H1 (cell line): ENCODE measurements around the gene SPDYE1. TPM values are rescaled to one million over a fixed set of nuclear protein-coding genes. Genes with fewer than 3 reads are reported as not detected.
"Not testable (repeated sequence)": the region's sequence is repeated elsewhere in the genome, so short reads cannot be mapped to it uniquely, and the experiment has no call there.

ENCODE experiments used
- CTCF ChIA-PET: fragments of 300-600 bp; sonication (Branson Sonifier 250); formaldehyde crosslinking; loops from one replicate; lab custom pipeline; 2021; ENCODE audit not compliant: partially characterized antibody; lab: Charles Lee
- POLR2A ChIA-PET: fragments of 300-600 bp; sonication (Branson Sonifier 250); formaldehyde crosslinking; loops from one replicate; lab custom pipeline; 2021; ENCODE audit warnings: inconsistent platforms; ENCODE audit not compliant: partially characterized antibody; lab: Charles Lee
- DNase-seq, 2 experiments: peaks; one replicate each; pipeline versions ENCODE4 v3.0.0 to v3.0.0-alpha.2; 2010 to 2022; ENCODE audit warnings: low spot score in 2 of 2, low read depth in 1 of 2, mixed read lengths in 1 of 2
- FAIRE-seq: peaks from 2 replicates; lab custom pipeline; 2011; peaks lifted over from hg19 to GRCh38; lab: Jason Lieb, UNC
- H2AFZ ChIP-seq: 2 replicates; pipeline ENCODE4 v1.8.1; 2012; ENCODE audit warnings: low read length, inconsistent platforms
- H2AK5ac ChIP-seq: 2 replicates; pipeline ENCODE4 v1.6.1; 2013; ENCODE audit warnings: low read depth, low read length
- H2BK120ac ChIP-seq: replicated peaks from 2 replicates; pipeline ENCODE3; 2013; ENCODE audit warnings: low read depth, low read length, inconsistent platforms
- H2BK12ac ChIP-seq: 2 replicates; pipeline ENCODE4 v1.6.1; 2013; ENCODE audit warnings: low read depth, low read length
- H2BK15ac ChIP-seq: 2 replicates; pipeline ENCODE4 v1.6.1; 2013; ENCODE audit warnings: low read length
- H2BK20ac ChIP-seq: 2 replicates; pipeline ENCODE4 v1.6.1; 2013; ENCODE audit warnings: low read length
- H2BK5ac ChIP-seq: 2 replicates; pipeline ENCODE4 v1.6.1; 2013; ENCODE audit warnings: low read depth, low read length
- H3K14ac ChIP-seq: 2 replicates; pipeline ENCODE4 v1.6.1; 2013; ENCODE audit warnings: inconsistent platforms; ENCODE audit not compliant: insufficient read length
- H3K18ac ChIP-seq: 2 replicates; pipeline ENCODE4 v1.6.1; 2013; ENCODE audit warnings: low read length; ENCODE audit errors: extremely low read depth
- H3K23ac ChIP-seq: 2 replicates; pipeline ENCODE4 v1.6.1; 2013; ENCODE audit warnings: inconsistent platforms; ENCODE audit not compliant: insufficient read length
- H3K23me2 ChIP-seq: 2 replicates; pipeline ENCODE4 v1.6.1; 2013; ENCODE audit warnings: low read depth, low read length
- H3K27ac ChIP-seq: 2 replicates; pipeline ENCODE4 v1.6.1; 2011; ENCODE audit warnings: low read depth, low read length, inconsistent platforms
- H3K27me3 ChIP-seq, 4 experiments: replicated peaks in 1 of 4; 1 replicate in 1 of 4; 2 replicates in 3 of 4; pipeline versions ENCODE4 v1.6.1 to v1.8.1; 2011 to 2013; ENCODE audit warnings: low read length in 3 of 4, mild to moderate bottlenecking in 3 of 4, inconsistent platforms in 2 of 4, mixed read lengths in 2 of 4, moderate library complexity in 1 of 4; ENCODE audit not compliant: control insufficient read depth in 3 of 4, insufficient read depth in 3 of 4; ENCODE audit errors: extremely low read depth in 1 of 4
- H3K36me3 ChIP-seq, 4 experiments: 2 replicates each; pipeline versions ENCODE4 v1.6.1 to v1.8.1; 2011 to 2013; ENCODE audit warnings: mild to moderate bottlenecking in 4 of 4, low read length in 3 of 4, moderate library complexity in 2 of 4, control low read depth in 1 of 4, inconsistent platforms in 1 of 4; ENCODE audit not compliant: insufficient read depth in 4 of 4, control insufficient read depth in 2 of 4
- H3K4ac ChIP-seq: replicated peaks from 2 replicates; pipeline ENCODE3; 2013; ENCODE audit warnings: low read length, low read depth, mixed read lengths, inconsistent platforms; ENCODE audit not compliant: insufficient read length
- H3K4me1 ChIP-seq, 4 experiments: replicated peaks in 1 of 4; 1 replicate in 1 of 4; 2 replicates in 3 of 4; pipeline versions ENCODE4 v1.6.1 to v1.8.1; 2011 to 2013; ENCODE audit warnings: low read length in 3 of 4, inconsistent platforms in 2 of 4, mixed read lengths in 1 of 4; ENCODE audit not compliant: insufficient read depth in 4 of 4, control insufficient read depth in 3 of 4
- H3K4me2 ChIP-seq, 2 experiments: 2 replicates each; pipeline versions ENCODE4 v1.6.1 to v1.8.1; 2011 to 2013; ENCODE audit warnings: low read depth in 2 of 2, low read length in 2 of 2, control low read depth in 1 of 2, inconsistent platforms in 1 of 2, mild to moderate bottlenecking in 1 of 2; ENCODE audit not compliant: insufficient read depth in 1 of 2
- H3K4me3 ChIP-seq, 4 experiments: fragments of 200-600, 300-600 bp in 1 of 4; sonication (generic), shearing (Covaris generic), sonication (Bioruptor Twin) in 1 of 4; 2 replicates each; pipeline versions ENCODE4 v1.5.1 to v1.8.1; 2011 to 2016; ENCODE audit warnings: low read length in 4 of 4, low read depth in 3 of 4, control low read depth in 2 of 4, inconsistent platforms in 2 of 4, mild to moderate bottlenecking in 2 of 4, mixed read lengths in 1 of 4, moderate library complexity in 1 of 4; ENCODE audit not compliant: insufficient read depth in 2 of 4; ENCODE audit errors: extremely low read depth in 1 of 4
- H3K56ac ChIP-seq: replicated peaks from 2 replicates; pipeline ENCODE3; 2013; ENCODE audit warnings: low read depth, mild to moderate bottlenecking, mixed read lengths, low read length, inconsistent platforms; ENCODE audit not compliant: insufficient read length
- H3K79me1 ChIP-seq: 2 replicates; pipeline ENCODE4 v1.6.1; 2013; ENCODE audit warnings: low read depth, low read length, control low read depth
- H3K79me2 ChIP-seq, 2 experiments: 2 replicates each; pipeline versions ENCODE4 v1.6.1 to v1.8.1; 2012 to 2013; ENCODE audit warnings: low read length in 2 of 2, mild to moderate bottlenecking in 2 of 2, inconsistent platforms in 1 of 2; ENCODE audit not compliant: insufficient read depth in 2 of 2, control insufficient read depth in 1 of 2
- H3K9ac ChIP-seq, 4 experiments: replicated peaks in 1 of 4; 1 replicate in 1 of 4; 2 replicates in 3 of 4; pipeline versions ENCODE4 v1.6.1 to v1.8.1; 2011 to 2013; ENCODE audit warnings: low read depth in 3 of 4, low read length in 3 of 4, control low read depth in 2 of 4, mild to moderate bottlenecking in 2 of 4, moderate library complexity in 2 of 4, inconsistent platforms in 1 of 4; ENCODE audit errors: extremely low read depth in 1 of 4
- H3K9me3 ChIP-seq, 2 experiments: 2 replicates each; pipeline versions ENCODE4 v1.6.1 to v1.8.1; 2012 to 2013; ENCODE audit warnings: mild to moderate bottlenecking in 2 of 2, moderate library complexity in 2 of 2, control low read depth in 1 of 2, inconsistent platforms in 1 of 2, low read depth in 1 of 2, low read length in 1 of 2, mixed read lengths in 1 of 2; ENCODE audit not compliant: insufficient read depth in 2 of 2
- H4K20me1 ChIP-seq, 2 experiments: replicated peaks in 1 of 2; 2 replicates each; pipeline versions ENCODE3 to v1.8.1; 2011 to 2013; ENCODE audit warnings: inconsistent platforms in 2 of 2, low read length in 2 of 2, mild to moderate bottlenecking in 1 of 2; ENCODE audit not compliant: insufficient read depth in 2 of 2, control insufficient read depth in 1 of 2
- H4K5ac ChIP-seq: 2 replicates; pipeline ENCODE4 v1.6.1; 2013; ENCODE audit warnings: low read length, low read depth, mixed read lengths, inconsistent platforms; ENCODE audit not compliant: insufficient read length
- H4K8ac ChIP-seq: 2 replicates; pipeline ENCODE4 v1.8.0; 2013; ENCODE audit warnings: mild to moderate bottlenecking, moderate library complexity, low read length, inconsistent platforms; ENCODE audit not compliant: insufficient read depth; ENCODE audit errors: extremely low read depth
- H4K91ac ChIP-seq: replicated peaks from 2 replicates; pipeline ENCODE3; 2013; ENCODE audit warnings: low read length, mixed read lengths, inconsistent platforms; ENCODE audit not compliant: insufficient read length
- WGBS, 2 experiments: shearing (Covaris generic) in 1 of 2; methylation state at CpG; one replicate each; pipeline versions ENCODE4 v1.1.6 to v1.1.7; 2013 to 2015; ENCODE audit warnings: low lambda C conversion rate in 2 of 2, mixed read lengths in 2 of 2, inconsistent platforms in 1 of 2, low coverage in 1 of 2, missing lambda C conversion rate in 1 of 2; ENCODE audit not compliant: insufficient replicate concordance in 2 of 2, insufficient coverage in 1 of 2, insufficient read length in 1 of 2; ENCODE audit errors: extremely low coverage in 1 of 2, missing lambda C conversion rate in 1 of 2; 5-methylcytosine and 5-hydroxymethylcytosine counted together
- polyA plus RNA-seq, 7 experiments: library from polyadenylated mRNA; depleted of rRNA in 3 of 7; stranded (reverse) in 5 of 7; unstranded in 2 of 7; fragments of >200 nt in 5 of 7; fragments of 200-250 nt in 2 of 7; gene quantifications; 1 replicate in 5 of 7; 2 replicates in 1 of 7; 4 replicates in 1 of 7; pipeline versions ENCODE4 v1.2.1 to v1.2.3, GENCODE V29; 2011 to 2013; ENCODE audit warnings: missing spikeins in 2 of 7, mixed read lengths in 2 of 7
- total RNA-seq: library from RNA; stranded (reverse); fragmentation: NEBNext Ultra II Directional; extraction: Animal tissue kit (Norgen Biotek cat#: 25700); gene quantifications from 2 replicates; pipeline ENCODE4 v1.2.1, GENCODE V29; 2021

The SPDYE1 gene
- total and polyA plus RNA-seq, 2 of the 8 experiments (the other 6 are each of a cell fraction or from before 2014, with no cell fraction given), result not detected

DNA sequence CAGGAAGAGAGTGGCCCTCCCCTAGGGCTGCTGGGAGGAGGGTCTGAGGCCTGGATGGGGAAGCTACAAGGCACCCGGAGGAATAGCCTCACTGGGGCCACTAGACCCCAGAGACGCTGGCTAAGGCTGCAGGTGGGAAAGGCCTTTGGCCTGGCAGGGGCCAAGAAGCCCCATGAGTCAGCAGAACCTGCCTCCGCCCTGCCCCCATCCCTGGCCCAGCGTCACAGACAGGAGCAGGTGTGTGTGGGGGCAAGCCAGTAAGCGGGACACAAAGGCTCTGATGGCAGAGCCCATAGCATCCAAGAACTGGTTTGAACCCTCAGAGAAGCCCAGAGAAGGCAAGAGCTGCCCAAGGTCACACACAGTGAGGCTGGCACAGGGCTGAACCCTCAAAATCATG is 27.0 kb upstream of the SPDYE1 start:
- H3K79me1 ChIP-seq, H3K23ac ChIP-seq, H3K23me2 ChIP-seq, H4K91ac ChIP-seq, H3K9ac ChIP-seq, CTCF ChIA-PET, H3K27me3 ChIP-seq, H2BK20ac ChIP-seq, H3K9me3 ChIP-seq, H4K8ac ChIP-seq, H4K5ac ChIP-seq, H3K4me3 ChIP-seq, H3K27ac ChIP-seq, H3K79me2 ChIP-seq, H2BK5ac ChIP-seq, H3K18ac ChIP-seq, H2BK12ac ChIP-seq, H2BK15ac ChIP-seq, H2AK5ac ChIP-seq, H3K14ac ChIP-seq, H2AFZ ChIP-seq, FAIRE-seq, POLR2A ChIA-PET, H4K20me1 ChIP-seq, H2BK120ac ChIP-seq, H3K4ac ChIP-seq, DNase-seq, H3K36me3 ChIP-seq, H3K4me1 ChIP-seq, H3K56ac ChIP-seq, H3K4me2 ChIP-seq: not testable (repeated sequence)
- 81% methylated on average over 3 of the region's 5 CpGs; no CpG with 5 or more reads in 1 of the 2 experiments for WGBS, 2 experiments

DNA sequence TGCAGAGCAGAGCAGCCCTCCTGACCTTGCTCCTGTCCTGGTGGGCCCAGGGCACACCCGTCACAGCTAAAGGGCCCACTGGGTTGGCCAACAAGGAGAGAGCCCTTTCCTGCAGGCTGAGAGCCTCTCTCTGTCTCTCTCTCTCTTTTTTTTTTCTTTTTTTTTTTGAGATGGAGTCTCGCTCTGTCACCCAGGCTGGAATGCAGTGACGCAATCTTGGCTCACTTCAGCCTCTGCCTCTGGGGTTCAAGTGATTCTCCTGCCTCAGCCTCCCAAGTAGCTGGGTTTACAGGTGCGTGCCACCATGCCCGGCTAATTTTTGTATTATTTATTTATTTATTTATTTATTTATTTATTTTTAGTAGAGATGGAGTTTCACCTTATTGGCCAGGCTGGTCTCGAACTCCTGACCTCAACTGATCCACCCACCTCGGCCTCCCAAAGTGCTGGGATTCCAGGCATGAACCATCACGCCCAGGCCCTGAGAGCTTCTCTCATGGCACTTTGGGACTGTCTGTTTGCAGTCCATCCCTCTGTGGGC is 23.6 kb upstream of the SPDYE1 start:
- H3K79me1 ChIP-seq, H2AFZ ChIP-seq, H3K36me3 ChIP-seq, H3K9ac ChIP-seq, H2AK5ac ChIP-seq, H4K20me1 ChIP-seq, H4K91ac ChIP-seq, H3K79me2 ChIP-seq, H3K9me3 ChIP-seq, H3K56ac ChIP-seq, H2BK20ac ChIP-seq, H3K4me3 ChIP-seq, CTCF ChIA-PET, H3K14ac ChIP-seq, FAIRE-seq, H3K4me1 ChIP-seq, H3K23ac ChIP-seq, H4K8ac ChIP-seq, H3K4me2 ChIP-seq, H2BK120ac ChIP-seq, H3K27me3 ChIP-seq, H3K18ac ChIP-seq, H2BK5ac ChIP-seq, H3K4ac ChIP-seq, H3K27ac ChIP-seq, H2BK15ac ChIP-seq, H3K23me2 ChIP-seq, DNase-seq, POLR2A ChIA-PET, H4K5ac ChIP-seq, H2BK12ac ChIP-seq: not testable (repeated sequence)
- WGBS, 2 experiments, result 92% methylated on average over 6 of the region's 8 CpGs; no CpG with 5 or more reads in 1 of the 2 experiments
